ENCODE results near the gene CYP2B6.
"Not testable (repeated sequence)": the region's sequence is repeated elsewhere in the genome, so short reads cannot be mapped to it uniquely, and the experiment has no call there.

The CYP2B6 gene

GRCh38 chr19:40982594-40983101 lies 8.4 kb upstream of the CYP2B6 start:
- POLR2A ChIA-PET: no interaction called here
- no peak for TF ChIP-seq CTCF (IDR thresholded peaks at IDR 0.05; ENCODE audit: insufficient read depth, low read length, missing control alignments)
- no peak for DNase-seq (ENCODE audit: low read depth, low spot score)
- H3K4me3 ChIP-seq (ENCODE audit: low read depth, low read length): no peak overlapping the region
- CTCF ChIA-PET: no interaction called here

GRCh38 chr19:40989453-40989852 lies 1.6 kb upstream of the CYP2B6 start:
- POLR2A ChIA-PET: no interaction called here
- CTCF ChIA-PET: no interaction called here

GRCh38 chr19:40995355-40995754 lies 4.3 kb downstream of the CYP2B6 start:
- POLR2A ChIA-PET: no interaction called here
- CTCF ChIA-PET: no interaction called here
- H3K4me3 ChIP-seq (ENCODE audit: low read depth, low read length): no peak overlapping the region
- no peak for TF ChIP-seq CTCF (IDR thresholded peaks at IDR 0.05; ENCODE audit: insufficient read depth, low read length, missing control alignments)
- no peak for DNase-seq (ENCODE audit: low read depth, low spot score)

More at GRCh38 chr19:40989453-40989852, 1.6 kb upstream of the CYP2B6 start:
- TF ChIP-seq CTCF (IDR thresholded peaks at IDR 0.05; ENCODE audit: insufficient read depth, low read length, missing control alignments): no peak
- DNase-seq (ENCODE audit: low read depth, low spot score): no peak
- no peak overlapping the region for H3K4me3 ChIP-seq (ENCODE audit: low read depth, low read length)

GRCh38 chr19:40999018-40999417 lies 7.9 kb downstream of the CYP2B6 start:
- POLR2A ChIA-PET; CTCF ChIA-PET; DNase-seq (ENCODE audit: low read depth, low spot score); H3K4me3 ChIP-seq (ENCODE audit: low read depth, low read length): not testable (repeated sequence)

- POLR2A ChIA-PET: no interaction called here
Observed at GRCh38 chr19:41000310-41000737, 9.2 kb downstream of the CYP2B6 start.

GRCh38 chr19:41001243-41001971 lies 10.3 kb downstream of the CYP2B6 start:
- TF ChIP-seq CTCF (IDR thresholded peaks at IDR 0.05; ENCODE audit: insufficient read depth, low read length, missing control alignments): no peak
- no peak overlapping the region for H3K4me3 ChIP-seq (ENCODE audit: low read depth, low read length)
- no peak for DNase-seq (ENCODE audit: low read depth, low spot score)
- ChIA-PET CTCF (interaction anchor here (1.6 kb wide), 1 partner anchor 27 kb away, joined by 3 read pairs; no protein-coding TSS in a partner anchor), POLR2A (no interaction called here)

More at GRCh38 chr19:41000310-41000737, 9.2 kb downstream of the CYP2B6 start:
- TF ChIP-seq CTCF (IDR thresholded peaks at IDR 0.05; ENCODE audit: insufficient read depth, low read length, missing control alignments): no peak
- H3K4me3 ChIP-seq (ENCODE audit: low read depth, low read length): no peak overlapping the region
- CTCF ChIA-PET: no interaction called here
- no peak for DNase-seq (ENCODE audit: low read depth, low spot score)

- DNase-seq (ENCODE audit: low read depth, low spot score); H3K4me3 ChIP-seq (ENCODE audit: low read depth, low read length); CTCF ChIA-PET; POLR2A ChIA-PET: not testable (repeated sequence)
Observed at GRCh38 chr19:41003656-41004055, 12.6 kb downstream of the CYP2B6 start.

Data from AG04449 (cell line).